Osteoblast (primary cell): ENCODE measurements around the gene DNAI1. TPM values are rescaled to one million over a fixed set of nuclear protein-coding genes. Genes with fewer than 3 reads are reported as not detected.

Experiments
- DNase-seq: peaks from one replicate; pipeline ENCODE4 v3.0.0; 2011; ENCODE audit warnings: low spot score, mixed read lengths; ENCODE audit not compliant: insufficient read length; ENCODE audit errors: missing footprints
- H2AFZ ChIP-seq: 2 replicates; pipeline ENCODE4 v1.6.0; 2011; ENCODE audit warnings: mild to moderate bottlenecking, low read length
- H3K27ac ChIP-seq: 2 replicates; pipeline ENCODE4 v1.5.1; 2011; ENCODE audit warnings: mild to moderate bottlenecking, low read depth, low read length, moderate library complexity
- H3K27me3 ChIP-seq: 2 replicates; pipeline ENCODE4 v1.6.0; 2012; ENCODE audit warnings: mild to moderate bottlenecking, control low read depth, inconsistent platforms, low read length, moderate library complexity; ENCODE audit not compliant: insufficient read depth
- H3K36me3 ChIP-seq: 2 replicates; pipeline ENCODE4 v1.5.1; 2011; ENCODE audit warnings: mild to moderate bottlenecking, low read length, control low read depth, moderate library complexity; ENCODE audit not compliant: insufficient read depth
- H3K4me1 ChIP-seq: 2 replicates; pipeline ENCODE4 v1.5.1; 2011; ENCODE audit warnings: mild to moderate bottlenecking, low read length, control low read depth, moderate library complexity; ENCODE audit not compliant: insufficient read depth
- H3K4me2 ChIP-seq: 2 replicates; pipeline ENCODE4 v1.6.0; 2011; ENCODE audit warnings: mild to moderate bottlenecking, low read length; ENCODE audit not compliant: insufficient read depth
- H3K4me3 ChIP-seq: fragments of 200-600 bp; sonication (generic); 3 replicates; pipeline ENCODE4 v1.5.1; 2012; ENCODE audit warnings: mild to moderate bottlenecking, low read length, inconsistent platforms; ENCODE audit not compliant: insufficient read depth
- H3K79me2 ChIP-seq: 2 replicates; pipeline ENCODE4 v1.6.0; 2012; ENCODE audit warnings: mild to moderate bottlenecking, low read length, control low read depth, inconsistent platforms; ENCODE audit not compliant: insufficient read depth
- H3K9me3 ChIP-seq: 2 replicates; pipeline ENCODE4 v1.5.1; 2011; ENCODE audit warnings: low read depth, low read length, control low read depth
- H4K20me1 ChIP-seq: 2 replicates; pipeline ENCODE4 v1.6.0; 2012; ENCODE audit warnings: mild to moderate bottlenecking, low read length, control low read depth; ENCODE audit not compliant: insufficient read depth
- total RNA-seq: library from RNA; depleted of rRNA; stranded (reverse); fragments of >200 nt; gene quantifications from 2 replicates; pipeline ENCODE4 v1.2.3, GENCODE V29; 2012
- TF ChIP-seq, protein P1 (sequence below): IDR thresholded peaks from 2 replicates; pipeline ENCODE4 v1.5.1; 2011; ENCODE audit warnings: mild to moderate bottlenecking, low read depth, low read length, moderate library complexity; ENCODE audit errors: extremely low read depth

Gene DNAI1
- total RNA-seq, 1 donor: 47.4 TPM

DNA sequence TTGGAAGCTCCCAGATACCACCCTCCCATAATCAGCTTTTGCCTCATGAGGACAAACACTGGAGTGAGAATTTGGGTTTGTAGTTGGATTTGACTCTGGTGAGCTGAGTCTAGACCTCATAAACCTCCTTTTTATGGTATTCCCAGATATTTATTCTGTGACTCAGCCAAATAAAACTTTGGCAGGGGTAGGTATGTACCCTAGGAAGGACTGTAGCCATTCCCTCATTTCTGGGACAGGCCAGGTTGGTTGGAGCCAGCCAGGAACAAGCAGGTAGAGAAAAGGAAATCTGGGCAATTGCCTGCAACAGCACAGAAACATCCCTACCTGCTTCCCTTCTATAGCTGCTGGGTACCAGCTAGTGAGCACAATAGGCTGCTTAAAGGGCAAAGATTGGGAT lies 44.8 kb downstream of the DNAI1 start:
- Histone ChIP-seq H3K27me3 (peaks cover 14% of the 10 kb centered on the region), H3K9me3 (no peaks in the 10 kb centered on the region), H3K27ac (no peak overlapping the region), H3K4me1 (peaks cover 6% of the 10 kb centered on the region), H4K20me1 (no peaks in the 10 kb centered on the region), H2AFZ (no peak overlapping the region), H3K36me3 (no peaks in the 10 kb centered on the region), H3K4me2 (no peak overlapping the region), H3K4me3 (no peak overlapping the region), H3K79me2 (no peaks in the 10 kb centered on the region)
- TF ChIP-seq, protein P1, sequence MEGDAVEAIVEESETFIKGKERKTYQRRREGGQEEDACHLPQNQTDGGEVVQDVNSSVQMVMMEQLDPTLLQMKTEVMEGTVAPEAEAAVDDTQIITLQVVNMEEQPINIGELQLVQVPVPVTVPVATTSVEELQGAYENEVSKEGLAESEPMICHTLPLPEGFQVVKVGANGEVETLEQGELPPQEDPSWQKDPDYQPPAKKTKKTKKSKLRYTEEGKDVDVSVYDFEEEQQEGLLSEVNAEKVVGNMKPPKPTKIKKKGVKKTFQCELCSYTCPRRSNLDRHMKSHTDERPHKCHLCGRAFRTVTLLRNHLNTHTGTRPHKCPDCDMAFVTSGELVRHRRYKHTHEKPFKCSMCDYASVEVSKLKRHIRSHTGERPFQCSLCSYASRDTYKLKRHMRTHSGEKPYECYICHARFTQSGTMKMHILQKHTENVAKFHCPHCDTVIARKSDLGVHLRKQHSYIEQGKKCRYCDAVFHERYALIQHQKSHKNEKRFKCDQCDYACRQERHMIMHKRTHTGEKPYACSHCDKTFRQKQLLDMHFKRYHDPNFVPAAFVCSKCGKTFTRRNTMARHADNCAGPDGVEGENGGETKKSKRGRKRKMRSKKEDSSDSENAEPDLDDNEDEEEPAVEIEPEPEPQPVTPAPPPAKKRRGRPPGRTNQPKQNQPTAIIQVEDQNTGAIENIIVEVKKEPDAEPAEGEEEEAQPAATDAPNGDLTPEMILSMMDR: no peak
- DNase-seq: peak; percentile 38

DNA sequence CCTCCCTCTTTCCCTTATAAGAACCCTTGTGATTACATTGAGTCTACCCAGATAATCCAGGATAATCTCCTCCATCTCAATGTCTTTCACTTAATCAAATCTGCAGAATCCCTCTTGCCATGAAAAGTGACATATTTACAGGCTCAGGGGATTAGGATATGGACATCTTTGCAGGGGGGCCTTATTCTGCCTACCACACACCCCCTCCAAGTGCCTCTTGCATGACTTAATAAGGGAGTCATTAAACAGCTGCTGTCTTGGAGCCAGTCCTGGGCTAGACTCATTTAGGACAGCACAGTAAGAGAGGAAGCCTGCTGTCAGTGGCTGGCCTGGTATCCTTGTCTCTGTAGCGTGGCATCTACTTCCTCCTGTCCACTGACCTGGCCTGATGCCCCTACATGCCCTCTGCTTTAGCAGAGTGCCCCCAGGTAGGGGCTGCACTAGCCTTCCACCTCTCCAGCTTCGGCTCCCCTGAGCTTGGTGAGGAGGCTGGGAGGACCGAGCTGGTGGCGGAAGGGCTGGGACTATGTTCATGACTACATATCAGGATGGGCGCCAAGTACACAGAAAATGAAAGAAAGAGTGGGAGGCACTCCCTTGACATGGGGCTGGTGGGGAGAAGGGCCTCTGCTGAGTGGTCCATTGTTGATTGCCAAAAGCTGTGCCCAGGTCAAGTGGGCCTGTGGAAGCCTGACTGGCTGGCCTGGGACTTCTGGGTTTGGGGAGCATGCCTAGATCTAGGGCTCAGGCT lies 46.9 kb downstream of the DNAI1 start:
- TF ChIP-seq, protein P1: no peak
- Histone ChIP-seq H3K9me3 (no peaks in the 10 kb centered on the region), H3K36me3 (no peaks in the 10 kb centered on the region), H3K27ac (no peak overlapping the region), H3K79me2 (no peaks in the 10 kb centered on the region), H3K27me3 (peaks cover 10% of the 10 kb centered on the region), H2AFZ (no peak overlapping the region), H3K4me3 (no peak overlapping the region), H3K4me2 (no peak overlapping the region), H3K4me1 (peaks cover 6% of the 10 kb centered on the region), H4K20me1 (no peaks in the 10 kb centered on the region)
- peak; percentile 58 for DNase-seq

GRCh38 chr9:34506623-34507022 lies 48.0 kb downstream of the DNAI1 start:
- TF ChIP-seq, protein P1: no peak
- no peak overlapping the region for H3K27ac ChIP-seq
- peaks cover 10% of the 10 kb centered on the region for H3K27me3 ChIP-seq

DNA sequence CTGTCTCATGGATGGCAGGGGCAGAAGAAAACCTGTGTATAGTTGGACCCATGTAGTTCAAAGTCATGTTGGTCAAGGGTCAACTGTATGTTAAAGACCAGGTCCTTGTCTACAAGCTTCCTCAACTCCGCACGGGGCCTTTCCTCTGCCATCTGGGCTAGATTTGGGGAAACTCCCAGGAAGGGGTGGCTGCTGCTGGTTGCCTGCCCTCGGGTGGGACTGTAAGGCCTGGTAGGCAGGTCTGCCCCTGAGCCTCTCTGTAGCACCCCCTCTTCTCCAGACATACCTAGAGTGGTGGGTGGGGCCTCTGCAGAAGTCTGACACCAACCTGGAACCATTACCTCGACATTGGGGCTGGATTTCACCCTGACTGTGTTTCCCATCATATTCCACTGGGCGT lies 49.0 kb downstream of the DNAI1 start:
- Histone ChIP-seq H3K9me3 (no peaks in the 10 kb centered on the region), H3K4me2 (no peak overlapping the region), H2AFZ (no peak overlapping the region), H3K27me3 (peaks cover 17% of the 10 kb centered on the region), H3K4me3 (no peak overlapping the region), H3K79me2 (no peaks in the 10 kb centered on the region), H3K4me1 (no peaks in the 10 kb centered on the region), H3K27ac (no peak overlapping the region), H3K36me3 (no peaks in the 10 kb centered on the region), H4K20me1 (no peaks in the 10 kb centered on the region)
- DNase-seq: peak; percentile 46
- TF ChIP-seq, protein P1: no peak

More at GRCh38 chr9:34506623-34507022, 48.0 kb downstream of the DNAI1 start:
- Histone ChIP-seq H3K4me1 (peaks cover 6% of the 10 kb centered on the region), H3K79me2 (no peaks in the 10 kb centered on the region), H3K9me3 (no peaks in the 10 kb centered on the region), H3K4me2 (no peak overlapping the region), H3K4me3 (no peak overlapping the region), H4K20me1 (no peaks in the 10 kb centered on the region), H2AFZ (no peak overlapping the region), H3K36me3 (no peaks in the 10 kb centered on the region)
- DNase-seq: no peak
